IPS DF 4.7 (cell line): ENCODE results near the gene ALDOA.
"Not testable (repeated sequence)": the region's sequence is repeated elsewhere in the genome, so short reads cannot be mapped to it uniquely, and the experiment has no call there.

Experiments
- DNase-seq: peaks from one replicate; pipeline ENCODE4 v3.0.0-alpha.2; 2013; ENCODE audit warnings: low spot score; ENCODE audit errors: extremely low read depth

The ALDOA gene

GRCh38 chr16:30114411-30114810 lies 48.9 kb downstream of the ALDOA start:
- no peak for DNase-seq

- DNase-seq = not testable (repeated sequence)
Observed at GRCh38 chr16:30114833-30115232, 49.3 kb downstream of the ALDOA start.

DNA sequence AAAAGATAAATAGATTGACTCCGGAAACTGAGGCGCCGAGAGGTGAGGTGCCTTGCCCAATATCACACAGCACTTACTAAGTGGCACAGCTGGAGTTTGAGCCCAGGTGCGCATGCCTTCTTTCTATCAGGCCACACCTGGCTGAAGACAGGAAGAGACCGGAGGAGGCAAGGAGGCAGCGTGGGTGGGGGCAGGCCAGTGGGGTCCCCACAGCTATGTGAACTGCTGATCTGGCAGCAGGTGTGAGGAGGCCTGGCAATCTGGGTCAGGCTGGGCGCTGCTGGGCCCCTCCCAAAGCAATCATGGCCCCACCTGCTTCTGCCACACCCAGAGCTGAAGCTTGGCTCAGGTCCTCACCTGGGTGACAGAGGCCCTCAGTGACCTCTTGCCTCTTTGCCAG lies 49.7 kb downstream of the ALDOA start:
- no peak for DNase-seq

DNA sequence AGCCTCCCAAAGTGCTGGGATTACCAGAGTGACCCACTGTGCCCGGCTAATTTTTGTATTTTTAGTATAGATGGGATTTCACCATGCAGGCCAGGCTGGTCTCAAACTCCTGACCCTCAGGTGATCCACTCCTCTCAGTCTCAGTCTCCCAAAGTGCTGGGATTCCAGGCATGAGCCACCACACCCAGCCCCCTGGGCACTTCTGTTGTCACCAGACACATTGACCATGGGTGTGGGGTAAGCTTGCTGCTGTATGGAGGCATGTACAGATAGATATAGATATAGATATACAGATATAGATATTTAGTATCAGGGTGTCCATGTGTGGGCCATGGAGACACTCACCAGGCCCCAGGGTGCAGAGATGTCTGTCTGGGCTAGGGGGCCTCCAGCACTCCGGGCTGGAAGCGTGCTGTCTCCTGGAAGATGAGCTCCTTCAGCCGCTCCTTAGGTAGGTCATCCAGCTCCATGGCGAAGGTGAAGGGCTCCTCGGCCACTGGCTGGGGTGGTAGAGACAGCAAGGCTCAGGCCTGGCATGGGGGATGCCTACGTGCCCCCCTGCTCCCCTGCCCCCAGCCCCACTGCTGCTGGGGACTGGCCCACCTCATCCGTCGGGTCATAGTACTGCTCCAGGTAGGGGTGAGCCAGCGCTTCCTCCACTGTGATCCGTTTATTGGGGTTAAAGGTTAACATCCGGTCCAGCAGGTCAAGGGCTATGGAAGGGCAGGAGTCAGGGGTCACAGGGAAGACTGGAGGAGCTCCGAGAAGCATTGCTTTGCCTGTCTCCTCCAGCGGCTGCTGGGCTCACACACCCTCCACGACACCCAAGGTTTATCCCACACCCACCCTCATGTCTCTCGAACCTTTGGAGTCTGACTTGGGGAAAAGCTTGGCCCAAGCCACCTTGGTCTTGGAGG lies 51.0 kb downstream of the ALDOA start:
- DNase-seq = no peak

DNA sequence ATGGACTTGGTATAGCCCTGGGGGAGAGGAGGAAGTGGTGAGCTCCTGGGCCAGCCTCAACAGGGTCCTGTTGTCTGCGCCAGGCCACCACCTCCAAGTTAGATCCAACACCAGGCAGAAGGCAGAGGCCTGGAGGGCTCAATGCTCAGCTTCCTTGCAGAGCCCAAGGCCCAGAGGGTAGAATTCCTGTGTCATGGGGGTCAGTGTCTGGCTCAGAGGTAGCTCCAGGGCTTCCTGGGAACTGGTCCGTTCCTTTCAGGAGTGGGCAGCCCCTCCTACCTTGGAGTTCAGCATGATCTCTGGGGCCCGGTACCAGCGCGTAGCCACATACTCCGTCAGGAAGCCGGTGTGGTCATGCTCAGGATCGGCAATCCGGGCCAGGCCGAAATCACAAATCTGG lies 52.2 kb downstream of the ALDOA start:
- DNase-seq = no peak

DNA sequence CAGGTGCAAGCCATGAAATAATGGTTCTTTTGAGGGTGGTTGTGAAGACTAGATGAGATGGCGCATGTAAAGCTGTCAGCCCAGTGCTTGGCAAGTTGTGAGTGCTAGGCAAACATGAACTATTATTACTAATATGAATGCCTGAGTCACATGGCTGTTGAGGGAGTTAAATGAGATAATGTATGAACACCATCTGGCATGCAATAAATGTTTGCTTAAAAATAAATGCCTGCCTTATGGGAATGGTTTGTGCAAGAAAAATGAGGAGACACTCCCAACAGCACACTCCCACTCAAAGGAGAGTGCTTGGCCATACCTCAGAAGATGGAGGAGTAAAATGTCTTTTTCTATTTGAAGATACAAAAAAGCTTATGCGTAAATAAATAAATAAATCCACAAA lies 53.9 kb downstream of the ALDOA start:
- no peak for DNase-seq
